Myocyte (in vitro differentiated cells): ENCODE data around the gene JPH3. TPM values are rescaled to one million over a fixed set of nuclear protein-coding genes. Genes with fewer than 3 reads are reported as not detected.
A peak's percentile ranks its signal among the peaks of the same experiment; 100 is the strongest.

Experiments
- DNase-seq: peaks from one replicate; pipeline ENCODE4 v3.0.0-alpha.2; 2012; ENCODE audit warnings: low read depth
- total RNA-seq: library from RNA; depleted of rRNA; stranded (reverse); fragments of >200 nt; gene quantifications from 2 replicates; pipeline ENCODE4 v1.2.3, GENCODE V29; 2014

The JPH3 gene
- total RNA-seq, 1 donor from 2014 or later: not detected

GRCh38 chr16:87734644-87735043 lies 132.3 kb downstream of the JPH3 start:
- no peak for DNase-seq

GRCh38 chr16:87735270-87736007 lies 133.1 kb downstream of the JPH3 start:
- DNase-seq: peak; percentile 46

- no peak for DNase-seq
These were observed 133.7 kb downstream of the JPH3 start for GRCh38 chr16:87736008-87736382.

- DNase-seq: no peak
These were observed 137.5 kb downstream of the JPH3 start for GRCh38 chr16:87739801-87740200.

- DNase-seq: no peak
These were observed 138.1 kb downstream of the JPH3 start for GRCh38 chr16:87740441-87740840.

GRCh38 chr16:87740909-87741424 lies 138.7 kb downstream of the JPH3 start:
- DNase-seq: no peak

GRCh38 chr16:87741700-87742415 lies 139.6 kb downstream of the JPH3 start:
- DNase-seq: no peak

- DNase-seq: no peak
These were observed 140.6 kb downstream of the JPH3 start for GRCh38 chr16:87742781-87743490.

- DNase-seq: no peak
These were observed 142.6 kb downstream of the JPH3 start for GRCh38 chr16:87744750-87745514.

- DNase-seq: no peak
These were observed 143.9 kb downstream of the JPH3 start for GRCh38 chr16:87746178-87746577.

Other genes starting within 250 kb of the JPH3 start
- 37.4 and 38.9 TPM in 2 replicates for gene FBXO31, start 218.7 kb upstream of the JPH3 start, total RNA-seq
- 41.1 and 41.2 TPM in 2 replicates for gene MAP1LC3B, start 210.2 kb upstream of the JPH3 start, total RNA-seq
- gene ZCCHC14, start 109.5 kb upstream of the JPH3 start, total RNA-seq: 7.9 and 11.8 TPM in 2 replicates
- 24.4 and 27.1 TPM in 2 replicates for gene KLHDC4, start 163.5 kb downstream of the JPH3 start, total RNA-seq